Fibroblast of lung (primary cell): ENCODE data around the gene ACAA2.

Experiments used
- CTCF ChIP-seq, 2 donors: IDR thresholded peaks in 1 of 2; conservative IDR thresholded peaks in 1 of 2; 1 replicate in 1 of 2; 2 replicates in 1 of 2; pipeline ENCODE4 v1.5.1; 2011 to 2012; ENCODE audit warnings: low read length in 2 of 2, control low read depth in 1 of 2, inconsistent platforms in 1 of 2, low read depth in 1 of 2, mild to moderate bottlenecking in 1 of 2
- EZH2 ChIP-seq: IDR thresholded peaks from 2 replicates; pipeline ENCODE4 v1.5.1; 2012; ENCODE audit warnings: low read length, control low read depth, mild to moderate bottlenecking; ENCODE audit errors: missing control alignments

GRCh38 chr18:49833814-49834213 is 20.5 kb upstream of the ACAA2 start:
- TF ChIP-seq CTCF (conservative IDR thresholded peaks at IDR 0.05 in 1 of 2, IDR thresholded peaks at IDR 0.05 in 1 of 2; ENCODE audit: low read depth in 1 of 2, low read length in 2 of 2) (no peak), EZH2 (no peak)
